ENCODE measurements around the gene KRT73. TPM values are rescaled to one million over a fixed set of nuclear protein-coding genes. Genes with fewer than 3 reads are reported as not detected.

The KRT73 gene
- total RNA-seq, 3 donors from 2014 or later (not counting 1 experiment from before 2014, with no cell fraction given) = 12.4 to 92.9 (median 23.3) TPM

- no peaks in the 10 kb centered on the region for H3K36me3 Mint-ChIP-seq
- Histone ChIP-seq H3K27ac (ENCODE audit: low read length) (no peak overlapping the region), H3K27me3 (ENCODE audit: control insufficient read depth, insufficient read depth, low read length) (no peaks in the 10 kb centered on the region), H3K4me3 (ENCODE audit: low read length) (no peak overlapping the region), H3K9me3 (ENCODE audit: control insufficient read depth, insufficient read depth, low read length) (no peaks in the 10 kb centered on the region), H3K4me1 (ENCODE audit: control insufficient read depth, insufficient read depth, low read length) (peaks cover 7% of the 10 kb centered on the region), H3K36me3 (ENCODE audit: control insufficient read depth, insufficient read depth, low read length) (no peaks in the 10 kb centered on the region)
- ATAC-seq (no peak), DNase-seq (no peak)
- H3K4me3 Mint-ChIP-seq = no peak overlapping the region
- H3K27me3 Mint-ChIP-seq (ENCODE audit: low read depth in 2 of 2) = no peaks in the 10 kb centered on the region
- TF ChIP-seq, protein P1, sequence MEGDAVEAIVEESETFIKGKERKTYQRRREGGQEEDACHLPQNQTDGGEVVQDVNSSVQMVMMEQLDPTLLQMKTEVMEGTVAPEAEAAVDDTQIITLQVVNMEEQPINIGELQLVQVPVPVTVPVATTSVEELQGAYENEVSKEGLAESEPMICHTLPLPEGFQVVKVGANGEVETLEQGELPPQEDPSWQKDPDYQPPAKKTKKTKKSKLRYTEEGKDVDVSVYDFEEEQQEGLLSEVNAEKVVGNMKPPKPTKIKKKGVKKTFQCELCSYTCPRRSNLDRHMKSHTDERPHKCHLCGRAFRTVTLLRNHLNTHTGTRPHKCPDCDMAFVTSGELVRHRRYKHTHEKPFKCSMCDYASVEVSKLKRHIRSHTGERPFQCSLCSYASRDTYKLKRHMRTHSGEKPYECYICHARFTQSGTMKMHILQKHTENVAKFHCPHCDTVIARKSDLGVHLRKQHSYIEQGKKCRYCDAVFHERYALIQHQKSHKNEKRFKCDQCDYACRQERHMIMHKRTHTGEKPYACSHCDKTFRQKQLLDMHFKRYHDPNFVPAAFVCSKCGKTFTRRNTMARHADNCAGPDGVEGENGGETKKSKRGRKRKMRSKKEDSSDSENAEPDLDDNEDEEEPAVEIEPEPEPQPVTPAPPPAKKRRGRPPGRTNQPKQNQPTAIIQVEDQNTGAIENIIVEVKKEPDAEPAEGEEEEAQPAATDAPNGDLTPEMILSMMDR (IDR thresholded peaks at IDR 0.05) = no peak
- WGBS (ENCODE audit: insufficient coverage) = 93% methylated on average over 6 of the region's 6 CpGs
- H3K4me1 Mint-ChIP-seq = peaks cover 21 to 38% of the 10 kb centered on the region in 2 donors
- H3K27ac Mint-ChIP-seq = no peak overlapping the region
- no peaks in the 10 kb centered on the region for H3K9me3 Mint-ChIP-seq
- intact Hi-C loops (cut with micrococcal nuclease) = no loop called here
These were observed 39.0 kb upstream of the KRT73 start for GRCh38 chr12:52657250-52657902.

- TF ChIP-seq, protein P1 (IDR thresholded peaks at IDR 0.05) = no peak
- H3K4me3 Mint-ChIP-seq = no peak overlapping the region
- intact Hi-C loops (cut with micrococcal nuclease) = no loop called here
- peaks cover 14 to 30% of the 10 kb centered on the region in 2 donors for H3K4me1 Mint-ChIP-seq
- WGBS (ENCODE audit: insufficient coverage) = 82% methylated on average over 3 of the region's 4 CpGs
- H3K36me3 Mint-ChIP-seq = no peaks in the 10 kb centered on the region
- H3K27me3 ChIP-seq (ENCODE audit: control insufficient read depth, insufficient read depth, low read length) = no peaks in the 10 kb centered on the region
- H3K27me3 Mint-ChIP-seq (ENCODE audit: low read depth in 2 of 2) = no peaks in the 10 kb centered on the region
- no peak for ATAC-seq
- H3K4me1 ChIP-seq (ENCODE audit: control insufficient read depth, insufficient read depth, low read length) = no peaks in the 10 kb centered on the region
- no peaks in the 10 kb centered on the region for H3K9me3 ChIP-seq (ENCODE audit: control insufficient read depth, insufficient read depth, low read length)
- H3K4me3 ChIP-seq (ENCODE audit: low read length) = no peak overlapping the region
- no peak overlapping the region for H3K27ac ChIP-seq (ENCODE audit: low read length)
- no peaks in the 10 kb centered on the region for H3K36me3 ChIP-seq (ENCODE audit: control insufficient read depth, insufficient read depth, low read length)
- DNase-seq = no peak
- H3K9me3 Mint-ChIP-seq = no peaks in the 10 kb centered on the region
- no peak overlapping the region for H3K27ac Mint-ChIP-seq
These were observed 38.3 kb upstream of the KRT73 start for GRCh38 chr12:52656616-52657015.

DNA sequence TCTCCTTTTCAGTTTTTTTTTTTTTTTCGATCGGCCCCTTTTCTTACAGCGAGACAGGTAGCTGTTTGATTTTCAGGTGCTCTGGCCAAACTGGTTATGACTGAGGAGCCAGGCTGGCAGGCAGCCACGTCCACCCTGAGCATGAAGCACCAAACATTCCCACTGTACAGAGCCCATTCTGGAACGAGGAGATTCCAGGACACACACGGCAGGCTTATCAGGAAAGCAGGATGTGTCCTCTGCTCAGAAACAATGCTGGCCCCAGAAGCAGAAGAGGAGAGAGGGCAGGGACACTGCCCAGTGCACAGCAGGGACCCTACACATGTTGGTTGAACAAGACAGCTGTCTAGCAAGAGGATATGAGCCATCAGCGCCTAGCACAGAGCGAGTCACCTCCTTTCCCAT lies 37.4 kb upstream of the KRT73 start:
- ATAC-seq (no peak), DNase-seq (no peak)
- H3K4me1 Mint-ChIP-seq = peaks cover 14 to 30% of the 10 kb centered on the region in 2 donors
- no peaks in the 10 kb centered on the region for H3K36me3 Mint-ChIP-seq
- intact Hi-C loops (cut with micrococcal nuclease) = no loop called here
- 89% methylated on average over 7 of the region's 8 CpGs for WGBS (ENCODE audit: insufficient coverage)
- no peaks in the 10 kb centered on the region for H3K36me3 ChIP-seq (ENCODE audit: control insufficient read depth, insufficient read depth, low read length)
- H3K4me3 ChIP-seq (ENCODE audit: low read length) = no peak overlapping the region
- H3K9me3 Mint-ChIP-seq = no peaks in the 10 kb centered on the region
- H3K4me3 Mint-ChIP-seq = no peak overlapping the region
- no peaks in the 10 kb centered on the region for H3K4me1 ChIP-seq (ENCODE audit: control insufficient read depth, insufficient read depth, low read length)
- H3K27me3 ChIP-seq (ENCODE audit: control insufficient read depth, insufficient read depth, low read length) = no peaks in the 10 kb centered on the region
- TF ChIP-seq, protein P1 (IDR thresholded peaks at IDR 0.05) = no peak
- no peaks in the 10 kb centered on the region for H3K9me3 ChIP-seq (ENCODE audit: control insufficient read depth, insufficient read depth, low read length)
- H3K27ac ChIP-seq (ENCODE audit: low read length) = no peak overlapping the region
- no peak overlapping the region for H3K27ac Mint-ChIP-seq
- H3K27me3 Mint-ChIP-seq (ENCODE audit: low read depth in 2 of 2) = no peaks in the 10 kb centered on the region

GRCh38 chr12:52655251-52655650 lies 36.9 kb upstream of the KRT73 start:
- Mint-ChIP-seq H3K27ac (no peak overlapping the region), H3K36me3 (no peaks in the 10 kb centered on the region), H3K9me3 (no peaks in the 10 kb centered on the region), H3K27me3 (ENCODE audit: low read depth in 2 of 2) (no peaks in the 10 kb centered on the region), H3K4me1 (peaks cover 14 to 30% of the 10 kb centered on the region in 2 donors), H3K4me3 (no peak overlapping the region)
- H3K27me3 ChIP-seq (ENCODE audit: control insufficient read depth, insufficient read depth, low read length) = no peaks in the 10 kb centered on the region
- TF ChIP-seq, protein P1 (IDR thresholded peaks at IDR 0.05) = no peak
- 79% methylated on average over 5 of the region's 6 CpGs for WGBS (ENCODE audit: insufficient coverage)
- no peak overlapping the region for H3K27ac ChIP-seq (ENCODE audit: low read length)
- H3K4me3 ChIP-seq (ENCODE audit: low read length) = no peak overlapping the region
- DNase-seq = no peak
- H3K4me1 ChIP-seq (ENCODE audit: control insufficient read depth, insufficient read depth, low read length) = no peaks in the 10 kb centered on the region
- intact Hi-C loops (cut with micrococcal nuclease) = no loop called here
- H3K36me3 ChIP-seq (ENCODE audit: control insufficient read depth, insufficient read depth, low read length) = no peaks in the 10 kb centered on the region
- no peaks in the 10 kb centered on the region for H3K9me3 ChIP-seq (ENCODE audit: control insufficient read depth, insufficient read depth, low read length)
- ATAC-seq = no peak

Data from natural killer cell (primary cell).